GM13976 (cell line): ENCODE measurements around the gene KLHL29.
"Not testable (repeated sequence)": the region's sequence is repeated elsewhere in the genome, so short reads cannot be mapped to it uniquely, and the experiment has no call there.

ENCODE experiments used
- DNase-seq: peaks from one replicate; pipeline ENCODE4 v3.0.0; 2012; ENCODE audit warnings: low spot score
- CTCF ChIP-seq: IDR thresholded peaks from 2 replicates; pipeline ENCODE4 v1.5.1; 2012; ENCODE audit warnings: borderline replicate concordance, mild to moderate bottlenecking; ENCODE audit not compliant: insufficient read depth; ENCODE audit errors: extremely low read depth, missing control alignments, control extremely low read depth
- in situ Hi-C: fragments of 300-500 bp; cut with MboI; formaldehyde crosslinking; loops from one replicate; pipeline ENCODE4 v1.12.0; 2022; ENCODE audit warnings: low sequenced_read_pairs, mixed read lengths, inconsistent platforms; ENCODE audit not compliant: unreplicated experiment

KLHL29 gene

GRCh38 chr2:23390152-23390551 lies 5.2 kb downstream of the KLHL29 start:
- TF ChIP-seq CTCF = no peak
- no peak for DNase-seq
- in situ Hi-C loops = no loop called here

GRCh38 chr2:23391237-23391736 lies 6.3 kb downstream of the KLHL29 start:
- in situ Hi-C loops, DNase-seq: not testable (repeated sequence)

- DNase-seq = no peak
- no peak for TF ChIP-seq CTCF
- in situ Hi-C loops = no loop called here
These were observed 8.7 kb downstream of the KLHL29 start for GRCh38 chr2:23393722-23394121.

- in situ Hi-C loops = no loop called here
- TF ChIP-seq CTCF = no peak
- DNase-seq = no peak
These were observed 9.7 kb downstream of the KLHL29 start for GRCh38 chr2:23394700-23395099.

- TF ChIP-seq CTCF = no peak
- in situ Hi-C loops = no loop called here
- DNase-seq = no peak
These were observed 12.5 kb downstream of the KLHL29 start for GRCh38 chr2:23397478-23397877.

GRCh38 chr2:23399674-23400261 lies 14.8 kb downstream of the KLHL29 start:
- peak; percentile 52 for TF ChIP-seq CTCF
- in situ Hi-C loops = no loop called here
- peak; percentile 66 for DNase-seq

- in situ Hi-C loops = no loop called here
These were observed 15.7 kb downstream of the KLHL29 start for GRCh38 chr2:23400703-23401102.

More at GRCh38 chr2:23400703-23401102, 15.7 kb downstream of the KLHL29 start:
- TF ChIP-seq CTCF = no peak
- no peak for DNase-seq
